Sigmoid colon (tissue), 4 donors: Measurements from ENCODE around the gene ZNF763.

Experiments used
- CTCF ChIP-seq, 4 experiments: fragments of 450-650 bp in 3 of 4; fragments of 200-600 bp in 1 of 4; IDR thresholded peaks; one replicate each; pipeline ENCODE4 v1.5.1; 2016 to 2019; ENCODE audit warnings: antibody characterized with exemption in 4 of 4, mild to moderate bottlenecking in 3 of 4, moderate library complexity in 2 of 4
- POLR2A ChIP-seq, 2 donors: fragments of 450-650 bp; IDR thresholded peaks; one replicate each; pipeline ENCODE4 v1.6.1; 2016; ENCODE audit warnings: antibody characterized with exemption in 2 of 2, mild to moderate bottlenecking in 2 of 2, moderate library complexity in 2 of 2
- POLR2AphosphoS5 ChIP-seq, 4 donors: sonication (generic); formaldehyde crosslinking; IDR thresholded peaks; one replicate each; pipeline ENCODE4 v1.6.1; 2017; ENCODE audit warnings: antibody characterized with exemption in 4 of 4

- no peak for TF ChIP-seq CTCF (IDR thresholded peaks at IDR 0.05)
- no peak for TF ChIP-seq POLR2A (IDR thresholded peaks at IDR 0.05)
- TF ChIP-seq POLR2AphosphoS5 (IDR thresholded peaks at IDR 0.05) = no peak
Observed at GRCh38 chr19:11971041-11971440, 6.2 kb downstream of the ZNF763 start.
